HEK293 (cell line): Measurements from ENCODE around the gene PCSK9.

Experiments
- GLI2 ChIP-seq: fragments of 450-650 bp; formaldehyde crosslinking; IDR thresholded peaks from 2 replicates; pipeline ENCODE4; 2017; ENCODE audit warnings: missing biosample characterization, missing genetic modification characterization, low read depth, borderline replicate concordance
- GLI4 ChIP-seq: fragments of 450-650 bp; formaldehyde crosslinking; IDR thresholded peaks from 2 replicates; pipeline ENCODE4 v1.5.1; 2016; ENCODE audit warnings: missing biosample characterization, missing genetic modification characterization
- KLF1 ChIP-seq: fragments of 450-650 bp; formaldehyde crosslinking; IDR thresholded peaks from 2 replicates; pipeline ENCODE4 v1.5.1; 2016; ENCODE audit warnings: missing biosample characterization, missing genetic modification characterization
- SETDB1 ChIP-seq: IDR thresholded peaks from one replicate; pipeline ENCODE4 v1.6.1; 2017; ENCODE audit warnings: mild to moderate bottlenecking, low read length, moderate library complexity, mixed read lengths; ENCODE audit not compliant: insufficient read length
- ZNF157 ChIP-seq: fragments of 450-650 bp; formaldehyde crosslinking; IDR thresholded peaks from 2 replicates; pipeline ENCODE4 v1.5.1; 2016; ENCODE audit warnings: missing biosample characterization, missing genetic modification characterization
- ZNF175 ChIP-seq: fragments of 450-650 bp; formaldehyde crosslinking; IDR thresholded peaks from 2 replicates; pipeline ENCODE4 v1.5.1; 2016; ENCODE audit warnings: missing biosample characterization, missing genetic modification characterization
- ZNF362 ChIP-seq: fragments of 450-650 bp; formaldehyde crosslinking; IDR thresholded peaks from 2 replicates; pipeline ENCODE4 v1.5.1; 2016; ENCODE audit warnings: missing biosample characterization, missing genetic modification characterization
- ZNF48 ChIP-seq: fragments of 450-650 bp; formaldehyde crosslinking; IDR thresholded peaks from 2 replicates; pipeline ENCODE4 v1.5.1; 2016; ENCODE audit warnings: missing biosample characterization, missing genetic modification characterization
- ZNF560 ChIP-seq: fragments of 450-650 bp; formaldehyde crosslinking; IDR thresholded peaks from 2 replicates; pipeline ENCODE4 v1.5.1; 2017; ENCODE audit warnings: missing biosample characterization, missing genetic modification characterization, borderline replicate concordance
- ZNF639 ChIP-seq: fragments of 450-650 bp; formaldehyde crosslinking; IDR thresholded peaks from 2 replicates; pipeline ENCODE4 v1.5.1; 2016; ENCODE audit warnings: missing biosample characterization, missing genetic modification characterization
- ZNF785 ChIP-seq: fragments of 450-650 bp; formaldehyde crosslinking; IDR thresholded peaks from 2 replicates; pipeline ENCODE4 v1.5.1; 2016; ENCODE audit warnings: missing biosample characterization, missing genetic modification characterization
- TF ChIP-seq, protein P1 (sequence below): fragments of 450-650 bp; formaldehyde crosslinking; IDR thresholded peaks from 2 replicates; pipeline ENCODE4 v1.5.1; 2016; ENCODE audit warnings: missing biosample characterization, missing genetic modification characterization
- TF ChIP-seq, protein P2 (sequence below): fragments of 450-650 bp; formaldehyde crosslinking; IDR thresholded peaks from 2 replicates; pipeline ENCODE4 v1.5.1; 2016; ENCODE audit warnings: missing biosample characterization, missing genetic modification characterization

DNA sequence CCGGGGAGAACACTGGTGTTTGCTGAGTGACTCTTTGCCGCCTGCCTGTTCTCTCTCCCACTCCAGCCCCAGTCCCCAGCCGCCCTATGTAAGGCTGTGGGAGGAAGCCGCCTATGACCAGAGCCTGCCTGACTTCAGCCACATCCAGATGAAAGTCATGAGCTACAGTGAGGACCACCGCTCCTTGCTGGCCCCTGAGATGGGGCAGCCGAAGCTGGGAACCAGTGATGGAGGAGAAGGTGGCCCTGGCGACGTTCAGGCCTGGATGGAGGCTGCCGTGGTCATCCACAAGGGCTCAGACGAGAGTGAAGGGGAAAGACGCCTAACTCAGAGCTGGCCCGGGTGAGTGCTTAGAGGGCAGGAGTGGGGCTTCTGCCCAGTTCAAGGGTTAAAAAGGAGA is 32.4 kb upstream of the PCSK9 start:
- TF ChIP-seq ZNF785 (tag by site-specific recombination) = no peak
- no peak for TF ChIP-seq ZNF362 (tag by site-specific recombination)
- TF ChIP-seq, protein P1, sequence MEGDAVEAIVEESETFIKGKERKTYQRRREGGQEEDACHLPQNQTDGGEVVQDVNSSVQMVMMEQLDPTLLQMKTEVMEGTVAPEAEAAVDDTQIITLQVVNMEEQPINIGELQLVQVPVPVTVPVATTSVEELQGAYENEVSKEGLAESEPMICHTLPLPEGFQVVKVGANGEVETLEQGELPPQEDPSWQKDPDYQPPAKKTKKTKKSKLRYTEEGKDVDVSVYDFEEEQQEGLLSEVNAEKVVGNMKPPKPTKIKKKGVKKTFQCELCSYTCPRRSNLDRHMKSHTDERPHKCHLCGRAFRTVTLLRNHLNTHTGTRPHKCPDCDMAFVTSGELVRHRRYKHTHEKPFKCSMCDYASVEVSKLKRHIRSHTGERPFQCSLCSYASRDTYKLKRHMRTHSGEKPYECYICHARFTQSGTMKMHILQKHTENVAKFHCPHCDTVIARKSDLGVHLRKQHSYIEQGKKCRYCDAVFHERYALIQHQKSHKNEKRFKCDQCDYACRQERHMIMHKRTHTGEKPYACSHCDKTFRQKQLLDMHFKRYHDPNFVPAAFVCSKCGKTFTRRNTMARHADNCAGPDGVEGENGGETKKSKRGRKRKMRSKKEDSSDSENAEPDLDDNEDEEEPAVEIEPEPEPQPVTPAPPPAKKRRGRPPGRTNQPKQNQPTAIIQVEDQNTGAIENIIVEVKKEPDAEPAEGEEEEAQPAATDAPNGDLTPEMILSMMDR (tag by site-specific recombination) = no peak
- TF ChIP-seq ZNF175 (tag by site-specific recombination) = no peak
- no peak for TF ChIP-seq ZNF560 (tag by site-specific recombination)
- TF ChIP-seq ZNF639 (tag by site-specific recombination) = no peak
- no peak for TF ChIP-seq ZNF48 (tag by site-specific recombination)
- TF ChIP-seq, protein P2, sequence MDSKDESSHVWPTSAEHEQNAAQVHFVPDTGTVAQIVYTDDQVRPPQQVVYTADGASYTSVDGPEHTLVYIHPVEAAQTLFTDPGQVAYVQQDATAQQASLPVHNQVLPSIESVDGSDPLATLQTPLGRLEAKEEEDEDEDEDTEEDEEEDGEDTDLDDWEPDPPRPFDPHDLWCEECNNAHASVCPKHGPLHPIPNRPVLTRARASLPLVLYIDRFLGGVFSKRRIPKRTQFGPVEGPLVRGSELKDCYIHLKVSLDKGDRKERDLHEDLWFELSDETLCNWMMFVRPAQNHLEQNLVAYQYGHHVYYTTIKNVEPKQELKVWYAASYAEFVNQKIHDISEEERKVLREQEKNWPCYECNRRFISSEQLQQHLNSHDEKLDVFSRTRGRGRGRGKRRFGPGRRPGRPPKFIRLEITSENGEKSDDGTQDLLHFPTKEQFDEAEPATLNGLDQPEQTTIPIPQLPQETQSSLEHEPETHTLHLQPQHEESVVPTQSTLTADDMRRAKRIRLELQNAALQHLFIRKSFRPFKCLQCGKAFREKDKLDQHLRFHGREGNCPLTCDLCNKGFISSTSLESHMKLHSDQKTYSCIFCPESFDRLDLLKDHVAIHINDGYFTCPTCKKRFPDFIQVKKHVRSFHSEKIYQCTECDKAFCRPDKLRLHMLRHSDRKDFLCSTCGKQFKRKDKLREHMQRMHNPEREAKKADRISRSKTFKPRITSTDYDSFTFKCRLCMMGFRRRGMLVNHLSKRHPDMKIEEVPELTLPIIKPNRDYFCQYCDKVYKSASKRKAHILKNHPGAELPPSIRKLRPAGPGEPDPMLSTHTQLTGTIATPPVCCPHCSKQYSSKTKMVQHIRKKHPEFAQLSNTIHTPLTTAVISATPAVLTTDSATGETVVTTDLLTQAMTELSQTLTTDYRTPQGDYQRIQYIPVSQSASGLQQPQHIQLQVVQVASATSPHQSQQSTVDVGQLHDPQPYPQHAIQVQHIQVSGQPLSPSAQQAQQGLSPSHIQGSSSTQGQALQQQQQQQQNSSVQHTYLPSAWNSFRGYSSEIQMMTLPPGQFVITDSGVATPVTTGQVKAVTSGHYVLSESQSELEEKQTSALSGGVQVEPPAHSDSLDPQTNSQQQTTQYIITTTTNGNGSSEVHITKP (tag by site-specific recombination) = no peak
- TF ChIP-seq ZNF157 (tag by site-specific recombination) = no peak
- no peak for TF ChIP-seq KLF1 (tag by site-specific recombination)
- TF ChIP-seq GLI4 (tag by site-specific recombination) = no peak
- no peak for TF ChIP-seq GLI2 (tag by site-specific recombination)
- no peak for TF ChIP-seq SETDB1
